AG04449 (cell line): ENCODE measurements around the gene XPO6.
"Not testable (repeated sequence)": the region's sequence is repeated elsewhere in the genome, so short reads cannot be mapped to it uniquely, and the experiment has no call there.

ENCODE experiments used
- CTCF ChIA-PET: fragments of 350-600 bp; formaldehyde crosslinking; extraction: SDS; loops from one replicate; lab custom pipeline; 2021; ENCODE audit warnings: antibody characterized with exemption; lab: Yijun Ruan, JAX
- POLR2A ChIA-PET: fragments of 400-600, 350-600 bp; formaldehyde crosslinking; extraction: SDS; loops from one replicate; lab custom pipeline; 2020; ENCODE audit warnings: antibody characterized with exemption, inconsistent platforms; lab: Yijun Ruan, JAX
- DNase-seq: peaks from one replicate; pipeline ENCODE4 v3.0.0-alpha.2; 2010; ENCODE audit warnings: low read depth, low spot score
- H3K4me3 ChIP-seq: 2 replicates; pipeline ENCODE4 v1.5.1; 2011; ENCODE audit warnings: low read depth, mild to moderate bottlenecking, control low read depth, low read length
- CTCF ChIP-seq: IDR thresholded peaks from one replicate; pipeline ENCODE4 v1.5.1; 2011; ENCODE audit warnings: mild to moderate bottlenecking, moderate library complexity, low read length, control low read depth, inconsistent platforms; ENCODE audit not compliant: insufficient read depth; ENCODE audit errors: missing control alignments

Gene XPO6

GRCh38 chr16:28258567-28258966 lies 46.8 kb upstream of the XPO6 start:
- DNase-seq, result no peak
- H3K4me3 ChIP-seq, result no peak overlapping the region

GRCh38 chr16:28257256-28257655 lies 45.5 kb upstream of the XPO6 start:
- TF ChIP-seq CTCF, result no peak
- POLR2A ChIA-PET, result no interaction called here
- H3K4me3 ChIP-seq, result no peak overlapping the region
- CTCF ChIA-PET, result interaction anchor here (0.9 kb wide), 2 partner anchors 20 to 60 kb away, joined by 3 to 4 read pairs; no protein-coding TSS in a partner anchor
- DNase-seq, result no peak

More at GRCh38 chr16:28258567-28258966, 46.8 kb upstream of the XPO6 start:
- no peak for TF ChIP-seq CTCF
- POLR2A ChIA-PET, result no interaction called here
- CTCF ChIA-PET, result interaction anchor here (0.8 to 1.4 kb wide), 4 partner anchors 19 to 63 kb away, joined by 3 to 5 read pairs (median 4); no protein-coding TSS in a partner anchor

GRCh38 chr16:28255838-28256237 lies 44.1 kb upstream of the XPO6 start:
- ChIA-PET CTCF (interaction anchor here (1.2 to 1.5 kb wide), 2 partner anchors 19 to 22 kb away, joined by 4 to 7 read pairs; no protein-coding TSS in a partner anchor), POLR2A (no interaction called here)
- no peak for TF ChIP-seq CTCF
- no peak for DNase-seq
- H3K4me3 ChIP-seq, result no peak overlapping the region

GRCh38 chr16:28254158-28254557 lies 42.4 kb upstream of the XPO6 start:
- no peak for DNase-seq
- CTCF ChIA-PET, result interaction anchor here (1.5 kb wide), 1 partner anchor 24 kb away, joined by 7 read pairs; no protein-coding TSS in a partner anchor
- TF ChIP-seq CTCF, result no peak
- H3K4me3 ChIP-seq, result no peak overlapping the region
- POLR2A ChIA-PET, result no interaction called here

- ChIA-PET POLR2A (no interaction called here), CTCF (interaction anchor here (1.5 kb wide), 1 partner anchor 27 kb away, joined by 7 read pairs; no protein-coding TSS in a partner anchor)
- TF ChIP-seq CTCF, result no peak
- no peak for DNase-seq
- no peak overlapping the region for H3K4me3 ChIP-seq
Measured at GRCh38 chr16:28250999-28251398, 39.2 kb upstream of the XPO6 start.

GRCh38 chr16:28249483-28249882 lies 37.7 kb upstream of the XPO6 start:
- CTCF ChIA-PET, H3K4me3 ChIP-seq, DNase-seq, POLR2A ChIA-PET: not testable (repeated sequence)

- no peak for TF ChIP-seq CTCF
- ChIA-PET POLR2A (no interaction called here), CTCF (no interaction called here)
- no peak overlapping the region for H3K4me3 ChIP-seq
- no peak for DNase-seq
Measured at GRCh38 chr16:28241924-28242323, 30.2 kb upstream of the XPO6 start.
